ENCODE measurements around the gene NFIC. TPM values are rescaled to one million over a fixed set of nuclear protein-coding genes. Genes with fewer than 3 reads are reported as not detected.
"Not testable (repeated sequence)": the region's sequence is repeated elsewhere in the genome, so short reads cannot be mapped to it uniquely, and the experiment has no call there.

NFIC gene
- total RNA-seq, 2 donors from 2014 or later, result 16.7 to 18.1 TPM

DNA sequence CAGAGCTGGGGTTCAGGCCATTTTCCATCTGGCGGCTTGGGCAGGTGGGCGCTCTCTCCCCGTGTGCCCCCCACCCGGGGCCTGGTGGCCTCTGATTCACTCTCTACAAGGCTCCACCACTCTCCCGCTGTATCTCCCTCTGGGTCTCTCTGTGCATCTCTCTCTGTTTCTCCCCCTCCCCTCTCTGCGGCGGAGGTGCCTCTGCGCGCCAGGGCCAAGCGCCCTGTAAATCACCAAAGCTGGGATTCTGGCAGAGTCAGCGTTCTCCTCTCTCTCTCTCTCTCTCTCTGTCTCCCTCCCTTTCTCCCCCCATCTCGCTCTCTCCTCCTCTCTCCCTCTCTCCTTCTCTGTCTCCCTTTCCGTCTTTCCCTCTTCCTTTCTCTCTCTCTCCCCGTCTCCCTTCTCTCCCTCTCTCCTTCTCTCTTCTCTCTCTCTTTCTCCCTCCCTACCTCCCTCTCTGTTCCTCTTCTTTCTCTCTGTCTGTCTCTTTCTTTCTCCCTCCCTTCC, 3.9 kb downstream of the NFIC start:
- H3K4me3 Mint-ChIP-seq, result peak overlapping the region; percentile 61
- H3K4me1 Mint-ChIP-seq, result peaks cover 23% of the 10 kb centered on the region
- H3K36me3 Mint-ChIP-seq (ENCODE audit: low read depth), result no peaks in the 10 kb centered on the region
- no peaks in the 10 kb centered on the region for H3K27me3 Mint-ChIP-seq
- H3K27ac Mint-ChIP-seq, result peak overlapping the region; percentile 70
- ATAC-seq (replicated peaks), result no peak
- no peaks in the 10 kb centered on the region for H3K9me3 Mint-ChIP-seq

DNA sequence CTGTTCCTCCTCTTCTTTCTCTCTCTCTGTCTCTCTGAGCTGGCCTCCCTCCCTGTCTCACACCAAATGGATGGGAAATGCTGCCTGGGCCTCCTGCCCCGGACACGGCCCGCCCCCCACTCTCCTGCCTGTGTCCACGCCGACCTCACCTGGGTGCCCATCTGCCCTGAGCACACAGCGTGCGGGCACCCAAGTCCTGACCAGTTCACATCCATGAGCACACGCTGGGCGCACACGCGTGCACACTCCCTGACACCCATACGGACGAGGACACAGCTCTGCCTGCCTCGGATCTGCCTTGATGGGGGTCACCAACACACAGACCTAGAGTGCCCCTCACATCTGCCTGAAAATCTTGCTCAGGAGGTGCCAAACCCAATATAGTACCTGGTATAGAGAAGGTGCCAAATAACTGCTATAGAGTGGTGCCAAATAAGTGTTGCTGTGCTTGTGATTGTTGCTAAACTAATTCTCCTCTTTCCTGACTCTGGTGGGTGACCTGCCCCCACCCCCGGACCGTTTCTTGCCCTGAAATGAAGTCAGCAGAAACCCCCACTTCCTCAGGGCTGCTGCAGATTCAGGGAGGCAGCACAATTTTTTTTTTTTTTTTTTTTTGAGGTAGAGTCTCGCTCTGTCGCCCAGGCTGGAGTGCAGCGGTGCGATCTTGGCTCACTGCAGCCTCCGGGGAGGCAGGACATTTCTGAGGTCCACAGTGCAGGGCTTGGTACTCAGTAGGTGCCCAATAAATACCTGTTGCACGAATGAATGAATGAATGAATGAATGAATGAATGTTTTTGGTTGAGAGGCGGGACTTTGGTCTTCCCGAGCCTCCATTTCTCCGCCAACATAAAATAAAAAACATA, 4.6 kb downstream of the NFIC start:
- ATAC-seq (replicated peaks), result no peak
- Mint-ChIP-seq H3K27ac (peak overlapping the region; percentile 52), H3K4me3 (peak overlapping the region; percentile 61), H3K9me3 (no peaks in the 10 kb centered on the region), H3K36me3 (ENCODE audit: low read depth) (no peaks in the 10 kb centered on the region), H3K27me3 (no peaks in the 10 kb centered on the region), H3K4me1 (peaks cover 23% of the 10 kb centered on the region)

- no peak overlapping the region for H3K4me3 Mint-ChIP-seq
- no peaks in the 10 kb centered on the region for H3K36me3 Mint-ChIP-seq (ENCODE audit: low read depth)
- peaks cover 23% of the 10 kb centered on the region for H3K4me1 Mint-ChIP-seq
- ATAC-seq (replicated peaks), result no peak
- H3K9me3 Mint-ChIP-seq, result no peaks in the 10 kb centered on the region
- H3K27me3 Mint-ChIP-seq, result no peaks in the 10 kb centered on the region
- H3K27ac Mint-ChIP-seq, result no peak overlapping the region
Observed at GRCh38 chr19:3372413-3372812, 6.0 kb downstream of the NFIC start.

- Mint-ChIP-seq H3K27me3 (no peaks in the 10 kb centered on the region), H3K9me3 (no peaks in the 10 kb centered on the region), H3K4me1 (peaks cover 18% of the 10 kb centered on the region), H3K36me3 (ENCODE audit: low read depth) (no peaks in the 10 kb centered on the region), H3K27ac (peak overlapping the region; percentile 12), H3K4me3 (no peak overlapping the region)
- no peak for ATAC-seq (replicated peaks)
Observed at GRCh38 chr19:3373971-3374368, 7.6 kb downstream of the NFIC start.

DNA sequence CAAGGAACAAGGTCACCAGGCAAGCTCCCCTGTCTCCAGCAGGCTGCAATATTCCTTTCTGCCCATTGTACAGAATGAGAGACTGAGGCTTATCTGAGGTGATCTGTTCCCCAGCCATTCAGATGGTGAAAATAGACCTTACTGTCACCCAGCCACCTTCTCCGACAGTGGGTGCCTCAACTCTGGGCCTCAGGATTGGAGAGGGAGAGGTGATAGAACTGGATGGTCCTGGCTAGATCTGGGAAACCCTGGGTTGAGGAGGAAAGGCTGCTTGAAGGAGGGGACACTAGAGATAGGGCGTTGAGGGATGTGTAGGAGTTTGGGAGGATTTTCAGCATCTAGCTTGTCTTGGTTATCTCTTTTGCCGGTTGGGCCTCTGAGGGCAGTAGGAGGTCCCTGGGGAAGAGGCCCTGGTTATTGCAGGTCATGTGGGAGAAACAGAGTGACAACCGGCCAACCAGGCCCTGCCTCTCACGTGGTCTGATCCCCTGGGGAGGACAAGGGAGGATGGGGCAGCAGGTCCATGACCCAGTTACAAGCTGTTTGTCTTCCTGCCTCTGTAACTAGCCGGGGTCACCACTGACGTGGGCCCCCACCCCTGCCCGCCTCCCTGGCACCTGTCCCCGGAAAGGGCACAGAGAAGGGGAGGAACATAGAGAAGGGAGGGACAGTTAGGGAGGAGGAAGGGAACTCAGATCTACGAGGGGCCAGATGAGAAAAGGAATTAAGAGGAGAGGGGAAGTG, 8.2 kb downstream of the NFIC start:
- H3K36me3 Mint-ChIP-seq (ENCODE audit: low read depth), result no peaks in the 10 kb centered on the region
- no peak for ATAC-seq (replicated peaks)
- H3K4me1 Mint-ChIP-seq, result peaks cover 14% of the 10 kb centered on the region
- H3K27me3 Mint-ChIP-seq, result no peaks in the 10 kb centered on the region
- no peaks in the 10 kb centered on the region for H3K9me3 Mint-ChIP-seq
- no peak overlapping the region for H3K4me3 Mint-ChIP-seq
- peak overlapping the region; percentile 12 for H3K27ac Mint-ChIP-seq

GRCh38 chr19:3375221-3376090, 9.1 kb downstream of the NFIC start:
- Mint-ChIP-seq H3K9me3 (no peaks in the 10 kb centered on the region), H3K36me3 (ENCODE audit: low read depth) (no peaks in the 10 kb centered on the region), H3K27me3 (no peaks in the 10 kb centered on the region), H3K4me3 (no peak overlapping the region), H3K4me1 (peaks cover 5% of the 10 kb centered on the region), H3K27ac (no peak overlapping the region)
- ATAC-seq (replicated peaks), result no peak

GRCh38 chr19:3376091-3376455, 9.7 kb downstream of the NFIC start:
- not testable (repeated sequence) for H3K9me3 Mint-ChIP-seq; H3K27me3 Mint-ChIP-seq; H3K4me1 Mint-ChIP-seq; ATAC-seq (replicated peaks); H3K27ac Mint-ChIP-seq; H3K36me3 Mint-ChIP-seq (ENCODE audit: low read depth); H3K4me3 Mint-ChIP-seq

- H3K27me3 Mint-ChIP-seq, result no peaks in the 10 kb centered on the region
- no peak overlapping the region for H3K27ac Mint-ChIP-seq
- H3K4me1 Mint-ChIP-seq, result peaks cover 11% of the 10 kb centered on the region
- no peak overlapping the region for H3K4me3 Mint-ChIP-seq
- ATAC-seq (replicated peaks), result no peak
- no peaks in the 10 kb centered on the region for H3K9me3 Mint-ChIP-seq
- peaks cover 6% of the 10 kb centered on the region for H3K36me3 Mint-ChIP-seq (ENCODE audit: low read depth)
Observed at GRCh38 chr19:3378352-3379150, 12.2 kb downstream of the NFIC start.

DNA sequence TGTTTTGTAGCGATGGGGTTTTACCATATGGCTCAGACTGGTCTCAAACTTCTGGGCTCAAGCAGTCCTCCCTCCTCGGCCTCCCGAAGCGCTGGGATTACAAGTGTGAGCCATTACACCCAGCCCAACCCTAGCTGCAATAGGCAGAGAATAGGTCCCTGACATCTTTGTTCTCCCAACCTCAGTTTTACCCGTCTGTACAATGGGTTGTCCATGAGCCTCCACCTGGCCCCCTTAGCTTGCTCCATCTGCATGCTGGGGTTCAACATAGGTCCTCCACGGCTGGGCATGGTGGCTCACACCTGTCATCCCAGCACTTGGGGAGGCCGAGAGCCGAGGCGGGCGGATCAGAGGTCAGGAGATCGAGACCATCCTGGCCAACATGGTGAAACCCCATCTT, 14.4 kb downstream of the NFIC start:
- Mint-ChIP-seq H3K27ac (no peak overlapping the region), H3K27me3 (no peaks in the 10 kb centered on the region), H3K9me3 (no peaks in the 10 kb centered on the region), H3K36me3 (ENCODE audit: low read depth) (peaks cover 6% of the 10 kb centered on the region), H3K4me1 (peaks cover 11% of the 10 kb centered on the region), H3K4me3 (no peak overlapping the region)
- no peak for ATAC-seq (replicated peaks)

GRCh38 chr19:3381701-3382372, 15.5 kb downstream of the NFIC start:
- peak overlapping the region; percentile 79 for H3K27ac Mint-ChIP-seq
- H3K27me3 Mint-ChIP-seq, result no peaks in the 10 kb centered on the region
- H3K4me1 Mint-ChIP-seq, result peaks cover 11% of the 10 kb centered on the region
- H3K4me3 Mint-ChIP-seq, result peak overlapping the region; percentile 33
- H3K9me3 Mint-ChIP-seq, result no peaks in the 10 kb centered on the region
- peaks cover 6% of the 10 kb centered on the region for H3K36me3 Mint-ChIP-seq (ENCODE audit: low read depth)
- ATAC-seq (replicated peaks), result no peak

DNA sequence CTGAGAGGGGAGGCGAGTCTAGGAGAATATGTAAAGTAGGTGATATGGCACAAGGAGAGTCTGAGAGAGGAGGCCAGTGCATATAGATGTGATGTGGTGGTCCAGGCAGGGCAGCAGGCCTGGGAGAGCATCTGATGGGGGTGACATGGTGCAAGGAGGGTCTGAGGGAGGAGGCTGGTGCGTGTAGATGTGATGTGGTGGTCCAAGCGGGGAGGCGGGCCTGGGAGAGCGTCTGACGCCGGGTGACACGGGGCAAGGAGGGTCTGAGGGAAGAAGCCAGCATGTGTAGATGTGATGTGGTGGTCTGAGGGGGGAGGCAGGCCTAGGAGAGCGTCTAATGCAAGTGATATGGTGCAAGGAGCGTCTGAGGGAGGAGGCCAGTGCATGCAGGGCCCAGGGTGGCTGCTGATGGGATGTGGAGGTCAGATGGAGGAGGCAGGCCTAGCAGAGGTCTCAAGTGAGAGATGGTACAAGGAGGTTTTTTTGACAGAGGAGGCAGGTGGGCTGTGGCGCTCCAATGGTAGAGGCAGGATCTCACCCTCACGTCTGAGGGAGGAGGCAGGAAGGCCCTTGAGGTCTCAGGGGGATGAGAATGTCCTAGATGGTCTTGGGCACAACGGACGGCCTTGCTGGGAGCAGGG, 16.2 kb downstream of the NFIC start:
- Mint-ChIP-seq H3K36me3 (ENCODE audit: low read depth) (peaks cover 6% of the 10 kb centered on the region), H3K4me3 (peak overlapping the region; percentile 33), H3K9me3 (no peaks in the 10 kb centered on the region), H3K4me1 (peaks cover 11% of the 10 kb centered on the region), H3K27me3 (no peaks in the 10 kb centered on the region), H3K27ac (peak overlapping the region; percentile 79)
- no peak for ATAC-seq (replicated peaks)

- no peak for ATAC-seq (replicated peaks)
- H3K36me3 Mint-ChIP-seq (ENCODE audit: low read depth), result peaks cover 6% of the 10 kb centered on the region
- H3K27me3 Mint-ChIP-seq, result no peaks in the 10 kb centered on the region
- peaks cover 11% of the 10 kb centered on the region for H3K4me1 Mint-ChIP-seq
- no peaks in the 10 kb centered on the region for H3K9me3 Mint-ChIP-seq
- peak overlapping the region; percentile 79 for H3K27ac Mint-ChIP-seq
- peak overlapping the region; percentile 33 for H3K4me3 Mint-ChIP-seq
Observed at GRCh38 chr19:3383121-3383722, 16.8 kb downstream of the NFIC start.

All from activated T-helper 17 cell treated with anti-CD3 and anti-CD28 coated beads, Interleukin-2, amount 50 U/mL, for 72 hours (primary cell).